GM19372 (cell line): Measurements from ENCODE around the gene SORCS2.

ENCODE experiments used
- ATAC-seq: cut with Tn5 transposase; IDR thresholded peaks from one replicate; pipeline ENCODE4 v1.9.1; 2021; ENCODE audit warnings: mild to moderate bottlenecking, low read depth, moderate library complexity; ENCODE audit not compliant: unreplicated experiment

SORCS2 gene

GRCh38 chr4:7737752-7738457 lies 545.6 kb downstream of the SORCS2 start:
- no peak for ATAC-seq

- ATAC-seq, result no peak
Observed at GRCh38 chr4:7738458-7739076, 546.2 kb downstream of the SORCS2 start.

DNA sequence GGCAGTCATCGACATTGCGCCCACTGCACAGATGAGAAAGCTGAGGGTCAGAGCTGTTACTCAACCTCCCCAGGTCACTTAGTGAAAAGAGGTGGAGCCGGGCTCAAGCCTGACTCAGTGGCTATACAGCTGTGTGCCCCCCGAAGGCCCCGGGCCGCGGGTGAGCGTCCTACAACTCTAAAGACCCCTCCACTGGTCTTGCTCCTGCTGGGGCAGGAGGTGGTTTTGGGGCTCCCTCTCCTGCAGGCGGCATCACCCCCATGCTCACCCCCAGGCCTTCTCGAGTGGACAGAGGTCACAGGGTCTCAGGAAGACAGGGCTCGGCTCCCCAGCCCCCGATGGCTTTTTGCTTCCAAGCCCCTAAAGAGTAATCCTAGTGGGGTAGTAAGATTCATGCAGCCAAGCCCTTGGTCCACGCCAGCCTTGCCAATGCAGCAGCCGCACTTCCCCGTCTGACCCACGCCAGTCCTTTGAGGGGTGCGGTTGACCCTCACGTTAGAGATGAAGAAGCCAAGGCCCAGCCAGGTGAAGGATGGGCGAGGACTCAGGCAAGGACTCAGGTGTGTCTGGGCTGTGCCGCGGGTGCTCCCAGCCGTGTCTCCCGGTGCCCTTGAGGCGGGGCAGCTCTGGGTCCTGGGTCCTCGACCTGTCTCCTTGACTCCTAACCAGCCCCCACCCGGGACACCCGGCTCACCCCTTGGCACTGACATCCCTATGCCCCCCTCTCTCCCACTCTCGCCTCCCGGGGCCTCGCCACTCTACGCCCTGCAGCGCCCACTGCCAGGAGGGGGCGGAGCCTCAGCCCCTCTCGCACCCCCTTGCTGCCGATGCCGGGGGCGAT lies 547.0 kb downstream of the SORCS2 start:
- no peak for ATAC-seq

GRCh38 chr4:7739918-7740865 lies 547.9 kb downstream of the SORCS2 start:
- no peak for ATAC-seq

DNA sequence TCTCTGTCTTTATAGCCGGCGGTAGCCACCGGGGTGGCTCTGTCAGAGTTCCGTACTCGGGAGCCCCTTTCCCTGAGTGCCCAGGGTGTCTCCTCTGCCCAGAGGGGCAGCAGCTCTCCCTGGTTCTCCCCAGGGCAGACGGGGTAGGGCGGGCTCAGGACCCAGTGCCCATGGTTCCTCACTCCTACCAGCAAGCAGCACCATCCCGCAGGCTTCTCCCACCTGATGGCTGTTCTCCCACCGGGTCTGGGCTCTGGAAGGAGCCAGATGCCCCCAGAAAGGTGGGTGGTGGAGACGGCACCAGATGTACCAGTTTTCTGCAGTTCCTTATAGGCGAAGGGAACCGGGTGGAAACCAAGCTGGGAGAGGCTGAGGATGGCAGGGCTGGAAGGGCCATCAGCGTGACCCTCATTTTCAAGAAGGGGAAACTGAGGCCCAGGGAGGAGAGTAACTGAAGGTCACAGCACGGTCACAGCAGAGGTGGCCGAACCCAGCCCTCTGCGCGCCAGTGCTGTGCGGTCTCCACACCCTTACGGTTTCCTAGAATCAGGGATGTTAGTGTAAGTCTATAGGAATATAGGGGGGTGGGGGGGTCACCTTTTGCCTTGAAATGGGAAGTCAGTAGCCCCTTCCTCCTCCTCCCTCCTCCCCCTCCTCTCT lies 548.7 kb downstream of the SORCS2 start:
- ATAC-seq, result no peak

GRCh38 chr4:7741946-7742806 lies 549.8 kb downstream of the SORCS2 start:
- ATAC-seq, result no peak

GRCh38 chr4:7742807-7743280 lies 550.5 kb downstream of the SORCS2 start:
- ATAC-seq, result no peak

DNA sequence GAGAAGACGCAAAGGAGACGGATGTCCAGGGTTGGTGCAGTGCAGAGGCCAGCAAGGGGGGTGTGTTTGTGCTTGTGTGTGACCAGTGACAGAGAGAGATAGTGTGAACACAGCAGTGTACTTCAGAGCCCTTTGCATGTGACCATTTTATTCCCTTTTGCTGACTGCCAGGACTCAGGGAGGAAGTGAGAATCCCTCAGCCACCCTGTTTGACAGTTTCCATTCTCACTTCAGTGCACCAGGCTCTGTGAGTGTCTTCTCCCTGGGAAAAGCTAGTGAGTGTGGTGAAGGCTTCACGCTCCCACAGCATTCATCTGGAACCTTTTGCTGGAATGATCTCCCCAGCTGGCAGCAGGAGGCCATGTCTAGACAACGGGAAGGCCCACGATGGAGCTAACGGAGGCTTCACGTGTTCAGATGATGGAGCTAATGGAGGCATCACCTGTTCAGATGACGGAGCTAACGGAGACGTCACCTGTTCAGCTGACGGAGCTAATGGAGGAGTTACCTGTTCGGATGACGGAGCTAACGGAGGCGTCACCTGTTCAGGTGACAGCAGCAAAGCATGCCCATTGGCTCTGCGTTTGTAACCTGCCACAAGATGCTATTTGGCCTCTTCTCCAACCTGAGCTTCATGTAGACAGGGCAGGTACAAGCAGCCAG lies 551.9 kb downstream of the SORCS2 start:
- ATAC-seq, result no peak

- ATAC-seq, result no peak
Observed at GRCh38 chr4:7745301-7745885, 553.1 kb downstream of the SORCS2 start.

- no peak for ATAC-seq
Observed at GRCh38 chr4:7746351-7747061, 554.2 kb downstream of the SORCS2 start.

- ATAC-seq, result no peak
Observed at GRCh38 chr4:7747062-7747385, 554.7 kb downstream of the SORCS2 start.

DNA sequence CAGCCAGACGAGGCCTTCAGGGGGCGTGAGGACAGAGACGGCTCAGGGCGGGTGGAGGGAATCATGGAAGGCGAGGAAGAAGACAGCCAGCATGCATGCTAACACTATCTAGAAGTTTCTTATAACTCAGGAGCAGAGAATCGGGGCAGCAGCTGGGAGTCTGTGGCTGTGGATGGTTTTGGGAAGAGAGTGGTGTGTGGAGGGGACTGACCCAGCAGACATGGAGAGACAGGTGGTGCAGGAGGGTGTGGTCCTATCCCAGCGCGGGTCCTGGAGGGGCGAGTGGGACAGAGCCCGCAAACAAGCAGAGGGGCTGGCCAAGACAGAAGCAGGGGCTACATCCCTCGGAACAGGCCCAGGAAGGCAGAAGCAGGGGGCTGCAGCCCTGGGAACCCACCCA lies 555.2 kb downstream of the SORCS2 start:
- no peak for ATAC-seq

- ATAC-seq, result no peak
Observed at GRCh38 chr4:7750523-7750922, 558.2 kb downstream of the SORCS2 start.

- no peak for ATAC-seq
Observed at GRCh38 chr4:7750972-7751371, 558.6 kb downstream of the SORCS2 start.

DNA sequence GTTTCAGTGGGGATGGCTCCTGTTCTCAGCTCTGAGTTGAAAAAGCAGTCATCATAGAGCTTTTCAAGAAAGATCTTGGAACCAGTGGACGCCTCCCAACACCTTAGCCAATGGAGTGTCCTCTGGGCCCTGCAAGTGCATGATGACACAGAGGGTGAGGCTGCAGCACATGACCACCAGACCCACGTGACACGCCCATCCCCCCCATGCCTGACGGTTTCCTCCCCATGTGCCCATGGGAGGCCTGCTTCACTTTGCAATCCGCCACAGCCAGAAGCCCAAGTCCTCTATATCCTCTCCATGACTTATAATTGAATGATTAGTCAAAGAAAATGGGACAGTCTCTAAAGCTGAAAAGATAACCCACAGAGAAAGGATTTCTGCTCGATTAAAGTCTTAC lies 560.3 kb downstream of the SORCS2 start:
- no peak for ATAC-seq

DNA sequence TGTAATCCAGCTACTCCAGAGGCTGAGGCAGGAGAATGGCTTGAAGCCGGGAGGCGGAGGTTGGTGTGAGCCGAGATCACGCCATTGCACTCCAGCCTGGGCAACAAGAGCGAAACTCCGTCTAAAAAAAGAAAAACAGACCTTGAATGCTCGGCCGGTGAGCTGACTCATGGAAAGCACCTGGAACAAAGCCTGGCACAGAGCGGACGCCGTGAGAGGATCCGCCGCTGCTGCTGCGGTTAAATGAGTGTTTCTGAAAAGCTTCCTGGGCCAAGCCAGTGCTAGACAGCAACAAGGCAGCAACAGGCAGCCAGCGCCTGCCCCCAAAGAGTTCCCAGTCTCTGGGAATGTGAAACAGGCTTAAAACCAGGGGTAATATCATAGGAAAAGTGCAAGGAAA lies 560.9 kb downstream of the SORCS2 start:
- no peak for ATAC-seq

DNA sequence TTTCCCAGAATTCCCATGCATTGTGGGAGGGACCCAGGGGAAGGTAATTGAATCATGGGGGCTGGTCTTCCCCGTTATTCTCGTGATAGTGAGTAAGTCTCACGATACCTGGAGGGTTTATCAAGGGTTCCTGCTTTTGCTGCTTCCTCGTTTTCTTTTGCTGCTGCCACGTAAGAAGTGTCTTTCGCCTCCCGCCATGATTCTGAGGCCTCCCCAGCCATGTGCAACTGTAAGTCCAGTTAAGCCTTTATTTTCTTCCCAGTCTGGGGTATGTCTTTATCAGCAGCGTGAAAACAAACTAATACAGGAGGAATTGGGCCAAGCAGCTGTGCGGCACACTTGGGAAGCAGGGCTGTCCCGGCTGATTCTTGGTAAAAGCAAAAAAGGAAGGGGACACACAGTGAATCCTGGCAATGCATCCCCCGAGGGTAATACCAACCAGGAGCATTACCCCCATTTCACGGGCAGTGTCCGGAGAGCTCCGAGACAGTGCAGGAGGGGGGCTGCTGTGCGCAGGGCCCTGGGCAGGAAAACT lies 561.7 kb downstream of the SORCS2 start:
- ATAC-seq, result no peak
